Caco-2 (cell line): ENCODE data around the gene ARL17A. TPM values are rescaled to one million over a fixed set of nuclear protein-coding genes. Genes with fewer than 3 reads are reported as not detected.
"Not testable (repeated sequence)": the region's sequence is repeated elsewhere in the genome, so short reads cannot be mapped to it uniquely, and the experiment has no call there.

Experiments
- BruUV-seq: library from RNA; stranded (reverse); fragments of 400-500 nt; replicated peaks from 2 replicates; lab custom pipeline; 2021; lab: Mats Ljungman, UMichigan
- CTCF ChIA-PET: fragments of 300-600 bp; sonication (Branson Sonifier 250); formaldehyde crosslinking; loops from one replicate; lab custom pipeline; 2022; ENCODE audit warnings: antibody characterized with exemption; lab: Charles Lee
- POLR2A ChIA-PET: fragments of 300-600 bp; sonication (Branson Sonifier 250); formaldehyde crosslinking; loops from one replicate; lab custom pipeline; 2022; ENCODE audit warnings: antibody characterized with exemption; lab: Charles Lee
- DNase-seq, 2 experiments: peaks; one replicate each; pipeline versions ENCODE4 v3.0.0 to v3.0.0-alpha.2; 2020 to 2022
- H3K27me3 ChIP-seq: replicated peaks from 2 replicates; pipeline ENCODE4 v1.6.0; 2011; ENCODE audit warnings: low read length; ENCODE audit not compliant: control insufficient read depth, insufficient read depth
- H3K36me3 ChIP-seq: 2 replicates; pipeline ENCODE4 v1.5.1; 2011; ENCODE audit warnings: low read length; ENCODE audit not compliant: control insufficient read depth, insufficient read depth
- H3K4me1 ChIP-seq: fragments of 250-450 bp; sonication (Bioruptor Pico); 2 replicates; pipeline ENCODE4 v1.5.1; 2020; ENCODE audit warnings: mild to moderate bottlenecking
- H3K4me3 ChIP-seq: 2 replicates; pipeline ENCODE4 v1.5.1; 2011; ENCODE audit warnings: low read depth, mild to moderate bottlenecking, control low read depth, low read length
- H3K9me3 ChIP-seq: fragments of 250-450 bp; sonication (Bioruptor Pico); 2 replicates; pipeline ENCODE4 v1.5.1; 2020; ENCODE audit warnings: mild to moderate bottlenecking, moderate library complexity
- H3K27ac Mint-ChIP-seq: one replicate; pipeline ENCODE4 v1.8.0; 2022; ENCODE audit warnings: mixed read lengths; ENCODE audit not compliant: unreplicated experiment
- H3K27me3 Mint-ChIP-seq: one replicate; pipeline ENCODE4 v1.8.0; 2022; ENCODE audit warnings: mixed read lengths; ENCODE audit not compliant: insufficient read depth, unreplicated experiment
- H3K36me3 Mint-ChIP-seq: one replicate; pipeline ENCODE4 v1.8.0; 2022; ENCODE audit warnings: mild to moderate bottlenecking, mixed read lengths; ENCODE audit not compliant: insufficient read depth, unreplicated experiment
- H3K4me1 Mint-ChIP-seq: one replicate; pipeline ENCODE4 v1.8.0; 2022; ENCODE audit warnings: low read depth, mixed read lengths; ENCODE audit not compliant: unreplicated experiment
- H3K4me3 Mint-ChIP-seq: one replicate; pipeline ENCODE4 v1.8.0; 2022; ENCODE audit warnings: mild to moderate bottlenecking, moderate library complexity, mixed read lengths; ENCODE audit not compliant: unreplicated experiment
- H3K9me3 Mint-ChIP-seq: one replicate; pipeline ENCODE4 v1.8.0; 2022; ENCODE audit warnings: mixed read lengths; ENCODE audit not compliant: unreplicated experiment
- intact Hi-C: fragments of 100-400 bp; cut with micrococcal nuclease; formaldehyde crosslinking; loops from one replicate; pipeline ENCODE4 v1.10.0; 2022; ENCODE audit not compliant: unreplicated experiment
- total RNA-seq: library from RNA; stranded (reverse); gene quantifications from 2 replicates; pipeline ENCODE4 v1.2.3, GENCODE V29; 2022

ARL17A gene
- total RNA-seq, 1 experiment from 2014 or later = 35.8 TPM

DNA sequence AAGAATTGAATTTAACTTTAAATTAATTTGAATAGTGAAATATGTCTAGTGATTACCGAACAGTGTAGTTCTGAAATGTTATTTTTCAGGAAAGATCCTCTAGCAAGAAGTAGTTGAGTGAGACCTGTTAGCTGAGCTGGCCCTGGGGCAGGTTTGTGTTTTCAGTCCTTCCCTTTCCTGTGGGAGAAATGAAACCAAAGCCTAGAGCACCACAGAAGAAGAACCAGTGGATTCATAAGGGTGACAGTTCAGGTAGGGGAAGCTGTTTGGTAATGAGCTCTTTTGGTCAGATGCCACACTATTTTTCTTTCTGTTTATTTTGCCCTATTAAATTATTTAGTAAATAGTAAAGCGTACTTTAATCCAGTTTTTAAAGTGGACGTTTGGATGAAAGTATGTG is 37.6 kb upstream of the ARL17A start:
- CTCF ChIA-PET, H3K4me1 Mint-ChIP-seq, H3K9me3 Mint-ChIP-seq, H3K9me3 ChIP-seq, BruUV-seq, H3K27ac Mint-ChIP-seq, H3K4me3 Mint-ChIP-seq, H3K4me1 ChIP-seq, H3K36me3 ChIP-seq, intact Hi-C loops, H3K27me3 ChIP-seq, POLR2A ChIA-PET, H3K36me3 Mint-ChIP-seq, H3K27me3 Mint-ChIP-seq, DNase-seq, H3K4me3 ChIP-seq: not testable (repeated sequence)

DNA sequence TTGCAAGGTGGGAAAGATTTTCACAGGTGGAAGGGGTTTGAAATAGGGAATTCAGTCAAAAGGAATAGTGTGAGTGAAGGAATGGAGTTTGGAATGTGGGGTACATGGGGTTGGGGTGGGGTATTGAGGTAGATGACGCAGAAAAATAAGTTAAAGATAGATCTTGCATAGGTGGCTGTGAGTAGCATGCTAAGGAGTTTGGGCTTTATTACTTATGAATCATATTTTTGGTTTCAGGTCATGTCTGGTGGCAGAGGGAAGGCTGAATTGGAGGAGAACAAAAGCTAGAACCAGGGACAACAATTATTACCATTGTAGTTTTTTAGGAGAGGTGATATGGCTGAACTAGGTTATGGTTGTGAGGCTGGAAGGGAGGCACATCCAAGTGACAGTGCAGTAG is 34.4 kb upstream of the ARL17A start:
- CTCF ChIA-PET = not testable (repeated sequence)

DNA sequence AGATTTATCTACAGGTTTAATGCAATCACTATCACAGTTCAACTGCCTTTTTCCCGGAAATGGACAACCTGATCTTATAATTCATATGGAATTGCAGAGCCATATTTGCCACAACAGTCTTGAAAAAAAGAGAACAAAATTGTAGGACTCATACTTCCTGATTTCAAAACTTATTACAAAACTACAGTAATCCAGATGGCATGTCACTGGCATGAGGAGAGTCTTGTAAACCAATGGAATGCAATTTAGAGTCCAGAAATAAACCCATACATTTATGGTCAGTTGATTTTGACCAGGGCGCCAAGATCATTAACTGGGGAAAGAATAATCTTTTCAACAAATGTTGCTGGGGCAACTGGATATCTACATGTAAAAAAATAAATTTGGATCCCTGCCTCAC is 31.8 kb upstream of the ARL17A start:
- H3K4me3 Mint-ChIP-seq, H3K4me1 ChIP-seq, H3K36me3 ChIP-seq, BruUV-seq, H3K27me3 Mint-ChIP-seq, H3K9me3 Mint-ChIP-seq, H3K36me3 Mint-ChIP-seq, CTCF ChIA-PET, H3K9me3 ChIP-seq, H3K27ac Mint-ChIP-seq, intact Hi-C loops, POLR2A ChIA-PET, H3K4me3 ChIP-seq, DNase-seq, H3K4me1 Mint-ChIP-seq, H3K27me3 ChIP-seq: not testable (repeated sequence)

More for the DNA sequence above, 34.4 kb upstream of the ARL17A start:
- H3K9me3 ChIP-seq, H3K27me3 Mint-ChIP-seq, H3K36me3 Mint-ChIP-seq, H3K27me3 ChIP-seq, H3K36me3 ChIP-seq, BruUV-seq, H3K4me3 ChIP-seq, H3K4me1 Mint-ChIP-seq, DNase-seq, H3K9me3 Mint-ChIP-seq, intact Hi-C loops, POLR2A ChIA-PET, H3K27ac Mint-ChIP-seq, H3K4me3 Mint-ChIP-seq, H3K4me1 ChIP-seq: not testable (repeated sequence)

DNA sequence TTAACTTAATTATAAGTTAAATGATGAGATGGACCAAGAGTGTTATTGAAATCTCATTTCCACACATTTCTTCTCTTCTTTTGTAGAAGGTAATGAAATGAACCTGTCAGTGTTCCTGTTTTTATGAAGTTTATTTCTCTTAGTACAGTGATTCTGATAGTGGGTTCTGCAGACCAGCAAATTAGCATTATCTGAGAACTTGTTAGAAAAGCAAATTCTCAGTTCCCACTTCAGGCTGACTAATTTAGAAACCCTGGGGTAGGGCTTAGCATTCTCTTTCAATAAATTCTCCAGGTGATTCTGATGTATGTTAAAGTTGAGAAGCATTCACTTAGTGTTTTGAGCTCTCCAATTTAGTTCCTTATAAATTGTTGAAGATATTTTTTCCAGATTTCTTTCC is 23.6 kb upstream of the ARL17A start:
- H3K36me3 Mint-ChIP-seq, H3K4me3 ChIP-seq, H3K27ac Mint-ChIP-seq, BruUV-seq, H3K9me3 Mint-ChIP-seq, H3K27me3 Mint-ChIP-seq, H3K4me1 Mint-ChIP-seq, intact Hi-C loops, H3K27me3 ChIP-seq, H3K36me3 ChIP-seq, CTCF ChIA-PET, H3K9me3 ChIP-seq, POLR2A ChIA-PET, H3K4me3 Mint-ChIP-seq, H3K4me1 ChIP-seq, DNase-seq: not testable (repeated sequence)

DNA sequence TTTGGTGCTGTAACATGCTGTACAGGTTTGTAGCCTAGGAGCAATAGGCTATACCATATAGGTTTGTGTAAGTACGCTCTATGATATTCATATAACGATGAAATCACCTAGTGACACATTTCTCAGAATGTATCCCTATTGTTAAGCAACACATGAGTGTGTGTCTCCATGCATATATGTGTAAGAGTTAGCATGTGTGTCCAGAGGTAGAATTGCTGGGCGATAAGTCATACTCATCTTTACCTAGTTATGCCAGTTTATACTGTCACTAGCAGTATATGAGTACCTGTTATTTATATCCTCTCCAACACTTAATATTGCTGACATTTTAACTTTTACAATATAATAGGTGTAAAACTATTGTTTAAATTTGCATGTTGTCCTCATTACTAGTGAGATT is 21.3 kb upstream of the ARL17A start:
- H3K4me1 ChIP-seq, CTCF ChIA-PET, H3K27ac Mint-ChIP-seq, POLR2A ChIA-PET, H3K27me3 ChIP-seq, DNase-seq, H3K9me3 Mint-ChIP-seq, H3K9me3 ChIP-seq, BruUV-seq, H3K4me3 Mint-ChIP-seq, H3K36me3 Mint-ChIP-seq, intact Hi-C loops, H3K27me3 Mint-ChIP-seq, H3K4me1 Mint-ChIP-seq, H3K4me3 ChIP-seq, H3K36me3 ChIP-seq: not testable (repeated sequence)

DNA sequence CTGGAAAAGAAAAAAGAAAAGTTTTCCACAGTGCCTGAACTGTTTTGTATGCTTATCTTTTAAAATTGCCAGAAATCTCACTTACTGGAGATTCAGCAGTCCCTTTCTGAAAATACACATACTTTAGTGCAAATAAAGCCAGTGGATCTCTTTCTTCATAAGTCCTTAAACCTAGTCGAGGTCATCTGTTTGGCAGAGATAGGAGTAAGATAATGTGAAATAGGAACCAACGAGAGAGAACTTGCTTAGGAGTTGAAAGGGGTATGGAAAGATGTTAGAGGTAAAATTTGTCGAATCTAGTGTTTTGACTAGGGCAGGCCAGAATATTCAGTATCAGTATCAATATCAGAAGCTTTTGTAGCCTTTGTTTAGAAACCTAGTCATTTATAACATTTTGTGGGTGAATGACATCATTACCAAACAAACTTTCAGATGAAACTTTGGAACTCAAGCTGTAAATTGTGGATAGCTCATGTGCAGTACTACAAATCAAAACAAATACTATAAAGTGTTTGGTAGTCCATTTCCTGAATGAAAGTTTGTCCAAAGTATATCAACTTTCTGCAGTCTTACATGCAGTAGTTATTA is 18.9 kb upstream of the ARL17A start:
- H3K27me3 ChIP-seq, H3K27me3 Mint-ChIP-seq, H3K4me1 Mint-ChIP-seq, H3K4me3 ChIP-seq, H3K4me1 ChIP-seq, H3K9me3 ChIP-seq, H3K36me3 Mint-ChIP-seq, POLR2A ChIA-PET, DNase-seq, CTCF ChIA-PET, H3K4me3 Mint-ChIP-seq, H3K36me3 ChIP-seq, H3K27ac Mint-ChIP-seq, intact Hi-C loops, H3K9me3 Mint-ChIP-seq: not testable (repeated sequence)
- BruUV-seq = TSS peak; percentile 4

DNA sequence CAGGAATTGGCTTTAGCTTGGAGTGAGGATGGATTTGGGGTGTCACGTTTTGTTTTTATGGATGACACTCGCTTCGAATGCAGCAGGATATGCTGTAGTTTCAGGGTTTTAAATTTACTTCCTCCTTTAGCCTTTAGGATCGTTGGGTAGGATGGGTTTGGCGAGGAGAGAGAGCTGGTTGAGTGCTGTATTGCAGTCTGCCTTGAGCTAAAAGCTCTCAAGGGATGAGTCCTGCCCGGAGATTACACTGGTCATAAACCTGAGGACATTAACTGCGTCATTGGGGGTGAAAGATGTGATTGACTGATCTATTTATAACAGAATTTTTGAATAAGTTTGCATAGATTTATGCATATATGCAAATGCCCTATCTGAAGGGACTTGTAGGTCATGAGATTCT is 11.8 kb upstream of the ARL17A start:
- DNase-seq, CTCF ChIA-PET, H3K9me3 ChIP-seq, H3K4me1 ChIP-seq, H3K27ac Mint-ChIP-seq, H3K27me3 Mint-ChIP-seq, H3K4me3 ChIP-seq, H3K4me3 Mint-ChIP-seq, intact Hi-C loops, H3K27me3 ChIP-seq, H3K36me3 ChIP-seq, POLR2A ChIA-PET, H3K36me3 Mint-ChIP-seq, H3K9me3 Mint-ChIP-seq, H3K4me1 Mint-ChIP-seq: not testable (repeated sequence)
- BruUV-seq = TSS peak; percentile 29
